Calu3 (cell line): ENCODE data around the gene TGFBR3. TPM values are rescaled to one million over a fixed set of nuclear protein-coding genes. Genes with fewer than 3 reads are reported as not detected.

ENCODE experiments used
- BruUV-seq: library from RNA; stranded (reverse); fragments of 400-500 nt; replicated peaks from 2 replicates; lab custom pipeline; 2021; lab: Mats Ljungman, UMichigan
- CTCF ChIA-PET: fragments of 300-600 bp; sonication (Branson Sonifier 250); formaldehyde crosslinking; loops from one replicate; lab custom pipeline; 2022; ENCODE audit warnings: antibody characterized with exemption; lab: Charles Lee
- DNase-seq: peaks from one replicate; pipeline ENCODE4 v3.0.0; 2022
- H3K27ac Mint-ChIP-seq: one replicate; pipeline ENCODE4 v1.8.0; 2022; ENCODE audit warnings: mixed read lengths; ENCODE audit not compliant: unreplicated experiment
- H3K27me3 Mint-ChIP-seq: one replicate; pipeline ENCODE4 v1.8.0; 2022; ENCODE audit warnings: mixed read lengths; ENCODE audit not compliant: unreplicated experiment
- H3K36me3 Mint-ChIP-seq: one replicate; pipeline ENCODE4 v1.8.0; 2022; ENCODE audit warnings: mild to moderate bottlenecking, moderate library complexity, mixed read lengths; ENCODE audit not compliant: insufficient read depth, unreplicated experiment
- H3K4me1 Mint-ChIP-seq: one replicate; pipeline ENCODE4 v1.8.0; 2022; ENCODE audit warnings: mild to moderate bottlenecking, low read depth, mixed read lengths; ENCODE audit not compliant: unreplicated experiment
- H3K4me3 Mint-ChIP-seq: one replicate; pipeline ENCODE4 v1.8.0; 2022; ENCODE audit warnings: mild to moderate bottlenecking, low read depth, moderate library complexity, mixed read lengths; ENCODE audit not compliant: unreplicated experiment
- H3K9me3 Mint-ChIP-seq: one replicate; pipeline ENCODE4 v1.8.0; 2022; ENCODE audit warnings: low read depth, mixed read lengths; ENCODE audit not compliant: unreplicated experiment
- intact Hi-C: fragments of 100-400 bp; cut with micrococcal nuclease; formaldehyde crosslinking; loops from one replicate; pipeline ENCODE4 v1.10.0; 2022; ENCODE audit not compliant: unreplicated experiment
- total RNA-seq: library from RNA; stranded (reverse); gene quantifications from 2 replicates; pipeline ENCODE4 v1.2.3, GENCODE V29; 2022
- TF ChIP-seq, protein P1 (sequence below): fragments of 200-600 bp; IDR thresholded peaks from one replicate; pipeline ENCODE4 v1.8.0; 2022; ENCODE audit warnings: antibody characterized with exemption; ENCODE audit not compliant: unreplicated experiment

TGFBR3 gene
- total RNA-seq, 1 experiment from 2014 or later = 10.8 TPM

DNA sequence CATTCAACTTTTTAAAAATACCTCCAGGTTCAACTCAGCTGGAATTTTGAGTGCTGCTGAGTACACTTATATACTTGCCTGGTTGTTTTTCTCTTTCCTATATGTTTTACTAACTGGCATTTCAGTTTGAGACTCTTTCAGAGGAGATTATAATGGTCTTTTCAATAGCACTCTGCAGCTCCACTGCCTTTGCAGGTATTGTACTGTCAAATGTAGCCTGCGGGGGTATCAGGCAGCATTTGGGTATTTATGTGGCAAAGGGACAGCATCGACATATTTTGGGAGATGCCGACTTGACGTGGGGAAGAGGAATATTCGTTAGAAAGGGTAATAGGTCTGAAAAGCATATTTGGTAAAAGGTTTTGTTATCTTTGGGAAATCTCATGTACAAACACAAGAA lies 11.1 kb upstream of the TGFBR3 start:
- intact Hi-C loops = no loop called here
- H3K27ac Mint-ChIP-seq = no peak overlapping the region
- TF ChIP-seq, protein P1, sequence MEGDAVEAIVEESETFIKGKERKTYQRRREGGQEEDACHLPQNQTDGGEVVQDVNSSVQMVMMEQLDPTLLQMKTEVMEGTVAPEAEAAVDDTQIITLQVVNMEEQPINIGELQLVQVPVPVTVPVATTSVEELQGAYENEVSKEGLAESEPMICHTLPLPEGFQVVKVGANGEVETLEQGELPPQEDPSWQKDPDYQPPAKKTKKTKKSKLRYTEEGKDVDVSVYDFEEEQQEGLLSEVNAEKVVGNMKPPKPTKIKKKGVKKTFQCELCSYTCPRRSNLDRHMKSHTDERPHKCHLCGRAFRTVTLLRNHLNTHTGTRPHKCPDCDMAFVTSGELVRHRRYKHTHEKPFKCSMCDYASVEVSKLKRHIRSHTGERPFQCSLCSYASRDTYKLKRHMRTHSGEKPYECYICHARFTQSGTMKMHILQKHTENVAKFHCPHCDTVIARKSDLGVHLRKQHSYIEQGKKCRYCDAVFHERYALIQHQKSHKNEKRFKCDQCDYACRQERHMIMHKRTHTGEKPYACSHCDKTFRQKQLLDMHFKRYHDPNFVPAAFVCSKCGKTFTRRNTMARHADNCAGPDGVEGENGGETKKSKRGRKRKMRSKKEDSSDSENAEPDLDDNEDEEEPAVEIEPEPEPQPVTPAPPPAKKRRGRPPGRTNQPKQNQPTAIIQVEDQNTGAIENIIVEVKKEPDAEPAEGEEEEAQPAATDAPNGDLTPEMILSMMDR = no peak
- no TSS peak for BruUV-seq
- CTCF ChIA-PET = interaction anchor here (0.5 kb wide), 1 partner anchor 29 kb away, joined by 3 read pairs; no protein-coding TSS in a partner anchor
- no peak overlapping the region for H3K4me3 Mint-ChIP-seq
- H3K4me1 Mint-ChIP-seq = no peaks in the 10 kb centered on the region
- DNase-seq = no peak
- no peaks in the 10 kb centered on the region for H3K9me3 Mint-ChIP-seq
- H3K36me3 Mint-ChIP-seq = no peaks in the 10 kb centered on the region
- no peaks in the 10 kb centered on the region for H3K27me3 Mint-ChIP-seq

DNA sequence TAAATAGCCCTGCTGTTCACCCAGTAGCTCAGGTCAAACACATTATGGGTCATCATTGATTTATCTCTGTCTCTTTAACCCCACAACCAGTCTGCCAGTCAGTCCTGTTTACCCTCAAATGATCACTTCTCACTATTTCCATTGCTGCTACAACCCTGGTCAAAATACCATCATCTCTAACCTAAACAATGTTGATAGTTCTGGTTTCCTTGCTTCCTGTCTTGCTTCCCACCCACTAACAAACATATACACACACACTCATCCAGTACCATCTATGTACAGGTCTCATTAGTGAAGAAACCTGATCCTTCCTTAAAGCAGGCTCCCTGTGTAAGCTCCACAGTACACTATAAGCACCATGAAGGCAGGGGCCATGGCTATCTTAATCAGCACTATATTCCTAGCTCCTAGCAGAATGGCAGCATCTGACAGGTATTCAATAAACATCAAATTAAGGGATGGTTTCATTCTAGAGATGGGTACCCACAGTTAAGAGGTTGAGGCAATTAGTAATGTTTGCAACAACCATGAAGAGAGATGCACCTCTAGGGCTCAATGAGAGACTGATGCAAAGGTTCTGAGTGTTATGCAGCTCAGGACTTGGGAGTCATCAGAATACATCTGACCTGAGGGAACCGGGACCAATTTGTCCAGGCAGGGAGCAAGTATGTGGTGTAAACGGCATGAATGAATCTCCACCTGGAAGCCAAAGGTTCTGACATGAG lies 10.0 kb upstream of the TGFBR3 start:
- no TSS peak for BruUV-seq
- Mint-ChIP-seq H3K4me3 (no peak overlapping the region), H3K36me3 (no peaks in the 10 kb centered on the region), H3K9me3 (no peaks in the 10 kb centered on the region), H3K27ac (no peak overlapping the region), H3K4me1 (no peaks in the 10 kb centered on the region), H3K27me3 (no peaks in the 10 kb centered on the region)
- TF ChIP-seq, protein P1 = no peak
- no peak for DNase-seq
- intact Hi-C loops = no loop called here
- CTCF ChIA-PET = no interaction called here

DNA sequence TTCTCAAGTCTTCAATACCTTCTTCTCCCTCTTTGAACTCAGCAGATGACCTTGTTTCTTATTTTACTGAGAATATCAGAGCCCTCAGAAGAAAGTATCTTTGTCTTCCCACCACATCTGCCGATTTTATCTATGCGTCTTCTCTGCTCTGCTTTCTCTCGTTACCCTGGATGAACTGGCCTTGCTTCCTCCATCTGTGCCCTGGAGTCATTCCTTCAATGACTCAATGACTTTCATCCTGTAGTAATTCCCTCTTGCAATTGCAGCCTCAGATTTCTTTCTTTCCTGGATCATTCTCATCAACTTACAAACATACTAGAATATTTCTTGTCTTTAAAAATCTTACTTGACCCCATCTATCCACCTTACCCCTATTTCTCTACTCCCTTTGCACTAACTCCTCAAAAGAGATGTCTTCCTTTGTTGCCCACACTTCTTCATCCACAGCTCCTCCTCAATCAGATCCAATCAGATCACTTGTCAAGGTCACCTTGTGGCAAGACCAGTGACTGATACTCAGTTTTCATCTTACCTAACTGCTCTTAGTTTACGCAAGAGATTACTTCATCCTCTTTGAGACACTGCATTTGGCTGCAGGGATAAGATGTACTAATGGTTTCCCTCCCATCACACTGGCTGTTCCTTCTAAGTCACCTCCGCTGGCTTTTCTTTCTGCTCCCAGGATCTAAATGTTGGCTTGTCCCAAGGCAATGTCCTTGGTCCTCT lies 8.2 kb upstream of the TGFBR3 start:
- BruUV-seq = no TSS peak
- Mint-ChIP-seq H3K4me3 (no peak overlapping the region), H3K27ac (no peak overlapping the region), H3K27me3 (no peaks in the 10 kb centered on the region), H3K9me3 (no peaks in the 10 kb centered on the region), H3K4me1 (peaks cover 9% of the 10 kb centered on the region), H3K36me3 (no peaks in the 10 kb centered on the region)
- no peak for DNase-seq
- intact Hi-C loops = no loop called here
- TF ChIP-seq, protein P1 = no peak
- CTCF ChIA-PET = no interaction called here

DNA sequence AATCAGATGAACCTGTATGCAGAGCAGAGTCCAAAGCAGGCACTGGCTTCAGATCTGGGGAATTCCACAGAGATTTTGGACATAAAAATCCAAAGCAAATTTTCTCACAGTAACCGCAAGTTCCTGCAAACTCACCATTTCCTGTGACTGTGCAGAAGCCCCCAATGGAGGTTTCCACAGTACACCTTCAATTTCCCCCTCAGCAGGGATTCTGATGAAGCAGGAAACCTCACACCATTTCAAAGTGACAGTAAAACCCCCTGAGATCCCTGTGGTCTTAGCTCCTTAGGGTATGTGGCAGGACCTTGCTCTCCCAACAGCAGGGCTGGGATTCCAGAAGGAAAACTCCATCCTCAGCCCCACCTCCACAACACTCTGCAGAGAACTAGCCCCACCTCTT lies 6.0 kb upstream of the TGFBR3 start:
- no peaks in the 10 kb centered on the region for H3K27me3 Mint-ChIP-seq
- peaks cover 12% of the 10 kb centered on the region for H3K4me1 Mint-ChIP-seq
- DNase-seq = no peak
- CTCF ChIA-PET = interaction anchor here (1.2 kb wide), 1 partner anchor 13 kb away, joined by 4 read pairs; no protein-coding TSS in a partner anchor
- TF ChIP-seq, protein P1 = no peak
- no TSS peak for BruUV-seq
- no peak overlapping the region for H3K27ac Mint-ChIP-seq
- no peaks in the 10 kb centered on the region for H3K36me3 Mint-ChIP-seq
- intact Hi-C loops = no loop called here
- no peak overlapping the region for H3K4me3 Mint-ChIP-seq
- H3K9me3 Mint-ChIP-seq = no peaks in the 10 kb centered on the region
